ENCODE measurements around the gene PRR11. TPM values are rescaled to one million over a fixed set of nuclear protein-coding genes. Genes with fewer than 3 reads are reported as not detected.
A peak's percentile ranks its signal among the peaks of the same experiment; 100 is the strongest.

PRR11 gene
- total and polyA plus RNA-seq, 2 experiments from 2014 or later = 5.9 to 15.0 TPM

GRCh38 chr17:59193336-59193862 lies 37.9 kb downstream of the PRR11 start:
- in situ Hi-C loops (cut with MboI) = no loop called here

GRCh38 chr17:59199398-59199797 lies 43.9 kb downstream of the PRR11 start:
- Histone ChIP-seq H3K9ac (no peak overlapping the region), H4K20me1 (ENCODE audit: insufficient read depth) (no peaks in the 10 kb centered on the region), H3K36me3 (ENCODE audit: low read depth) (no peaks in the 10 kb centered on the region; the same call in 1 of the 2 replicates), H3F3A (ENCODE audit: insufficient read depth) (no peaks in the 10 kb centered on the region), H3K27me3 (replicated peaks; ENCODE audit: insufficient read depth) (no peaks in the 10 kb centered on the region), H3K4me2 (ENCODE audit: unreplicated experiment) (no peak overlapping the region), H3K79me2 (ENCODE audit: insufficient read depth) (no peaks in the 10 kb centered on the region), H2AFZ (no peak overlapping the region), H3K4me1 (ENCODE audit: insufficient read depth) (no peaks in the 10 kb centered on the region), H3K27ac (no peak overlapping the region), H3K9me2 (ENCODE audit: insufficient read depth) (no peaks in the 10 kb centered on the region), H3K9me3 (ENCODE audit: low read depth) (no peaks in the 10 kb centered on the region), H3K4me3 (no peak overlapping the region)
- WGBS, 2 experiments (ENCODE audit: low coverage in 1 of 2, low lambda C conversion rate in 2 of 2, missing lambda C conversion rate in 2 of 2) = 88 to 95% methylated on average over 4 of the region's 4 CpGs
- no peak for DNase-seq
- in situ Hi-C loops (cut with MboI) = no loop called here
- TF ChIP-seq EZH2phosphoT487 (IDR thresholded peaks at IDR 0.05; ENCODE audit: insufficient read depth, low read depth) (no peak), EZH2 (IDR thresholded peaks at IDR 0.05; ENCODE audit: insufficient read depth, poor library complexity, severe bottlenecking) (no peak)

More at GRCh38 chr17:59193336-59193862, 37.9 kb downstream of the PRR11 start:
- Histone ChIP-seq H3K9ac (no peak overlapping the region), H4K20me1 (ENCODE audit: insufficient read depth) (no peaks in the 10 kb centered on the region), H3K4me3 (no peak overlapping the region), H3K79me2 (ENCODE audit: insufficient read depth) (no peaks in the 10 kb centered on the region), H3K4me2 (ENCODE audit: unreplicated experiment) (no peak overlapping the region), H3K27me3 (replicated peaks; ENCODE audit: insufficient read depth) (no peaks in the 10 kb centered on the region), H2AFZ (no peak overlapping the region), H3K9me2 (ENCODE audit: insufficient read depth) (no peaks in the 10 kb centered on the region), H3K9me3 (ENCODE audit: low read depth) (no peaks in the 10 kb centered on the region), H3F3A (ENCODE audit: insufficient read depth) (no peaks in the 10 kb centered on the region), H3K4me1 (ENCODE audit: insufficient read depth) (no peaks in the 10 kb centered on the region), H3K36me3 (ENCODE audit: low read depth) (no peaks in the 10 kb centered on the region; the same call in 1 of the 2 replicates), H3K27ac (no peak overlapping the region)
- TF ChIP-seq EZH2phosphoT487 (IDR thresholded peaks at IDR 0.05; ENCODE audit: insufficient read depth, low read depth) (no peak), EZH2 (IDR thresholded peaks at IDR 0.05; ENCODE audit: insufficient read depth, poor library complexity, severe bottlenecking) (no peak)
- DNase-seq = no peak
- WGBS, 2 experiments (ENCODE audit: low coverage in 1 of 2, low lambda C conversion rate in 2 of 2, missing lambda C conversion rate in 2 of 2) = 86 to 91% methylated on average over 3 of the region's 3 CpGs

DNA sequence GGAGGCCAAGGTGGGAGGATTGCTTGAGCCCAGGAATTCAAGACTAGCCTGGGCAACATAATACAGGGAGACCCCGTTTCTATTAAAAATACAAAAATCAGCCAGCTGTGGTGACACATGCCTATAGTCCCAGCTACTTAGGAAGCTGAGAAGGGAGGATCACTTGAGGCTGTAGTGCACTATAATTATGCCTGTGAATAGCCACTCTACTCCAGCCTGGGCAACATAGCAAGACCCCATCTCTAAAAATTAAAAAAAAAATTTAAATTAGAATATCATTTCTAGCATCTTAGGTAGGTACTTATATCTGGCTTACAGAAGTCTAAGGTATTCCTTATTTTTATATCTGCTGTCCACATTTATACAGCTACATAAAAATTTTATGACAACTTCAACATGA lies 46.8 kb downstream of the PRR11 start:
- no peaks in the 10 kb centered on the region for H3K27me3 ChIP-seq (replicated peaks; ENCODE audit: insufficient read depth)
- H3K4me3 ChIP-seq = no peak overlapping the region
- no peak for TF ChIP-seq EZH2 (IDR thresholded peaks at IDR 0.05; ENCODE audit: insufficient read depth, poor library complexity, severe bottlenecking)
- no peak for TF ChIP-seq EZH2phosphoT487 (IDR thresholded peaks at IDR 0.05; ENCODE audit: insufficient read depth, low read depth)
- no peaks in the 10 kb centered on the region for H3K9me3 ChIP-seq (ENCODE audit: low read depth)
- H3K79me2 ChIP-seq (ENCODE audit: insufficient read depth) = no peaks in the 10 kb centered on the region
- H3F3A ChIP-seq (ENCODE audit: insufficient read depth) = no peaks in the 10 kb centered on the region
- no peaks in the 10 kb centered on the region for H3K4me1 ChIP-seq (ENCODE audit: insufficient read depth)
- 91 to 100% methylated on average over 1 of the region's 1 CpG for WGBS, 2 experiments (ENCODE audit: low coverage in 1 of 2, low lambda C conversion rate in 2 of 2, missing lambda C conversion rate in 2 of 2)
- H3K27ac ChIP-seq = no peak overlapping the region
- H4K20me1 ChIP-seq (ENCODE audit: insufficient read depth) = no peaks in the 10 kb centered on the region
- H3K4me2 ChIP-seq (ENCODE audit: unreplicated experiment) = no peak overlapping the region
- no peak overlapping the region for H2AFZ ChIP-seq
- DNase-seq = no peak
- no peaks in the 10 kb centered on the region for H3K9me2 ChIP-seq (ENCODE audit: insufficient read depth)
- H3K36me3 ChIP-seq (ENCODE audit: low read depth) = no peaks in the 10 kb centered on the region
- no peak overlapping the region for H3K9ac ChIP-seq
- in situ Hi-C loops (cut with MboI) = no loop called here

- WGBS, 2 experiments (ENCODE audit: low coverage in 1 of 2, low lambda C conversion rate in 2 of 2, missing lambda C conversion rate in 2 of 2) = 90 to 93% methylated on average over 16 of the region's 16 CpGs
- TF ChIP-seq EZH2phosphoT487 (IDR thresholded peaks at IDR 0.05; ENCODE audit: insufficient read depth, low read depth) = no peak
- TF ChIP-seq EZH2 (IDR thresholded peaks at IDR 0.05; ENCODE audit: insufficient read depth, poor library complexity, severe bottlenecking) = no peak
- peak overlapping the region; percentile 100 for H2AFZ ChIP-seq
- H4K20me1 ChIP-seq (ENCODE audit: insufficient read depth) = no peaks in the 10 kb centered on the region
- H3K9ac ChIP-seq = no peak overlapping the region
- no peaks in the 10 kb centered on the region for H3K9me3 ChIP-seq (ENCODE audit: low read depth)
- no peak overlapping the region for H3K27ac ChIP-seq
- in situ Hi-C loops (cut with MboI) = no loop called here
- no peak for DNase-seq
- peaks cover 5% of the 10 kb centered on the region for H3K4me1 ChIP-seq (ENCODE audit: insufficient read depth)
- no peaks in the 10 kb centered on the region for H3K9me2 ChIP-seq (ENCODE audit: insufficient read depth)
- no peak overlapping the region for H3K4me2 ChIP-seq (ENCODE audit: unreplicated experiment)
- peaks cover 4% of the 10 kb centered on the region for H3K36me3 ChIP-seq (ENCODE audit: low read depth)
- H3K27me3 ChIP-seq (replicated peaks; ENCODE audit: insufficient read depth) = no peaks in the 10 kb centered on the region
- H3K4me3 ChIP-seq = no peak overlapping the region
- peaks cover 17% of the 10 kb centered on the region; the same call in 1 of the 2 replicates for H3F3A ChIP-seq (ENCODE audit: insufficient read depth)
- no peaks in the 10 kb centered on the region for H3K79me2 ChIP-seq (ENCODE audit: insufficient read depth)
These were observed 63.8 kb downstream of the PRR11 start for GRCh38 chr17:59219370-59219769.
